Activated CD4-positive, alpha-beta memory T cell treated with anti-CD3 and anti-CD28 coated beads, Interleukin-2, amount 10 ng/mL, durations not matched to agents 7 days and 5 days (primary cell): Measurements from ENCODE around the gene IPMK. TPM values are rescaled to one million over a fixed set of nuclear protein-coding genes. Genes with fewer than 3 reads are reported as not detected.
A peak's percentile ranks its signal among the peaks of the same experiment; 100 is the strongest.
"Not testable (repeated sequence)": the region's sequence is repeated elsewhere in the genome, so short reads cannot be mapped to it uniquely, and the experiment has no call there.

Source experiments
- CTCF ChIA-PET: fragments of 350-600 bp; sonication (Branson Sonifier 250); formaldehyde crosslinking; loops from one replicate; lab custom pipeline; 2021; ENCODE audit warnings: antibody characterized with exemption, inconsistent platforms; lab: Charles Lee
- POLR2A ChIA-PET: fragments of 350-600 bp; sonication (Branson Sonifier 250); formaldehyde crosslinking; loops from one replicate; lab custom pipeline; 2021; ENCODE audit warnings: antibody characterized with exemption; lab: Charles Lee
- DNase-seq: peaks from one replicate; pipeline ENCODE4 v3.0.0-alpha.2; 2020
- H3K27ac Mint-ChIP-seq: one replicate; pipeline ENCODE4 v1.8.0; 2021; ENCODE audit warnings: mild to moderate bottlenecking, mixed read lengths
- H3K27me3 Mint-ChIP-seq: one replicate; pipeline ENCODE4 v1.8.0; 2021; ENCODE audit warnings: mixed read lengths
- H3K36me3 Mint-ChIP-seq: one replicate; pipeline ENCODE4 v1.8.0; 2021; ENCODE audit warnings: low read depth, mixed read lengths
- H3K4me1 Mint-ChIP-seq: one replicate; pipeline ENCODE4 v1.8.0; 2021; ENCODE audit warnings: mixed read lengths
- H3K4me3 Mint-ChIP-seq: one replicate; pipeline ENCODE4 v1.8.0; 2021; ENCODE audit warnings: mild to moderate bottlenecking, mixed read lengths
- H3K9me3 Mint-ChIP-seq: one replicate; pipeline ENCODE4 v1.8.0; 2021; ENCODE audit warnings: mixed read lengths
- total RNA-seq, 2 experiments: library from RNA; stranded (reverse); gene quantifications; one replicate each; pipeline ENCODE4 v1.2.3, GENCODE V29; 2021

The IPMK gene
- total RNA-seq, 2 experiments from 2014 or later, result 6.9 to 7.0 TPM

GRCh38 chr10:58158806-58159205 is 108.9 kb downstream of the IPMK start:
- no peak overlapping the region for H3K4me3 Mint-ChIP-seq
- POLR2A ChIA-PET, result no interaction called here
- H3K27me3 Mint-ChIP-seq, result peaks cover 8% of the 10 kb centered on the region
- H3K27ac Mint-ChIP-seq, result no peak overlapping the region
- CTCF ChIA-PET, result no interaction called here
- H3K36me3 Mint-ChIP-seq, result no peaks in the 10 kb centered on the region
- DNase-seq, result no peak
- H3K4me1 Mint-ChIP-seq, result no peaks in the 10 kb centered on the region
- no peaks in the 10 kb centered on the region for H3K9me3 Mint-ChIP-seq

- H3K27me3 Mint-ChIP-seq, result peaks cover 8% of the 10 kb centered on the region
- ChIA-PET POLR2A (no interaction called here), CTCF (interaction anchor here (0.5 kb wide), 1 partner anchor 1507 kb away, joined by 4 read pairs; no protein-coding TSS in a partner anchor)
- no peaks in the 10 kb centered on the region for H3K36me3 Mint-ChIP-seq
- H3K9me3 Mint-ChIP-seq, result no peaks in the 10 kb centered on the region
- DNase-seq, result no peak
- no peaks in the 10 kb centered on the region for H3K4me1 Mint-ChIP-seq
- H3K27ac Mint-ChIP-seq, result no peak overlapping the region
- H3K4me3 Mint-ChIP-seq, result no peak overlapping the region
Measured at GRCh38 chr10:58157076-58157766, 110.5 kb downstream of the IPMK start.

- DNase-seq, H3K27me3 Mint-ChIP-seq, H3K9me3 Mint-ChIP-seq, H3K4me3 Mint-ChIP-seq, H3K36me3 Mint-ChIP-seq, POLR2A ChIA-PET, CTCF ChIA-PET, H3K4me1 Mint-ChIP-seq, H3K27ac Mint-ChIP-seq: not testable (repeated sequence)
Measured at GRCh38 chr10:58155941-58156340, 111.8 kb downstream of the IPMK start.

GRCh38 chr10:58153751-58154150 is 113.9 kb downstream of the IPMK start:
- Mint-ChIP-seq H3K27me3 (peaks cover 9% of the 10 kb centered on the region), H3K4me1 (no peaks in the 10 kb centered on the region), H3K9me3 (no peaks in the 10 kb centered on the region), H3K4me3 (no peak overlapping the region), H3K27ac (no peak overlapping the region), H3K36me3 (no peaks in the 10 kb centered on the region)
- ChIA-PET POLR2A (no interaction called here), CTCF (interaction anchor here (1.1 kb wide), 1 partner anchor 15 kb away, joined by 3 read pairs; no protein-coding TSS in a partner anchor)
- no peak for DNase-seq

- ChIA-PET CTCF (interaction anchor here (0.7 to 1.6 kb wide), 6 partner anchors 10 to 814 kb away, joined by 3 to 9 read pairs (median 4); no protein-coding TSS in a partner anchor), POLR2A (no interaction called here)
- Mint-ChIP-seq H3K27ac (no peak overlapping the region), H3K9me3 (no peaks in the 10 kb centered on the region), H3K4me3 (no peak overlapping the region), H3K4me1 (no peaks in the 10 kb centered on the region), H3K27me3 (peaks cover 9% of the 10 kb centered on the region), H3K36me3 (no peaks in the 10 kb centered on the region)
- DNase-seq, result peak; percentile 44
Measured at GRCh38 chr10:58152673-58153263, 114.9 kb downstream of the IPMK start.

GRCh38 chr10:58150290-58150689 is 117.4 kb downstream of the IPMK start:
- no peaks in the 10 kb centered on the region for H3K9me3 Mint-ChIP-seq
- CTCF ChIA-PET, result no interaction called here
- POLR2A ChIA-PET, result interaction anchor here (0.6 kb wide), 1 partner anchor 164 kb away, joined by 3 read pairs; no protein-coding TSS in a partner anchor
- no peak for DNase-seq
- no peak overlapping the region for H3K27ac Mint-ChIP-seq
- peaks cover 5% of the 10 kb centered on the region for H3K27me3 Mint-ChIP-seq
- H3K4me3 Mint-ChIP-seq, result no peak overlapping the region
- H3K4me1 Mint-ChIP-seq, result no peaks in the 10 kb centered on the region
- H3K36me3 Mint-ChIP-seq, result no peaks in the 10 kb centered on the region

GRCh38 chr10:58143944-58144343 is 123.8 kb downstream of the IPMK start:
- no peaks in the 10 kb centered on the region for H3K36me3 Mint-ChIP-seq

More at GRCh38 chr10:58143944-58144343, 123.8 kb downstream of the IPMK start:
- Mint-ChIP-seq H3K27ac (no peak overlapping the region), H3K4me3 (no peak overlapping the region), H3K27me3 (peaks cover 2% of the 10 kb centered on the region), H3K4me1 (peaks cover 17% of the 10 kb centered on the region), H3K9me3 (peaks cover 15% of the 10 kb centered on the region)
- ChIA-PET POLR2A (no interaction called here), CTCF (no interaction called here)
- peak; percentile 21 for DNase-seq

Other genes starting within 250 kb of the IPMK start
- gene CISD1, start 1.3 kb upstream of the IPMK start, total RNA-seq, result 10 to 100 TPM; 32.2 to 40.1 TPM
- 10 to 100 TPM; 10.9 to 13.2 TPM for gene UBE2D1, start 67.1 kb upstream of the IPMK start, total RNA-seq
- gene TFAM, start 117.5 kb upstream of the IPMK start, total RNA-seq, result 10 to 100 TPM; 46.1 to 48.0 TPM
- under 1 TPM; 0.08 TPM for gene BICC1, start 245.0 kb upstream of the IPMK start, total RNA-seq